IPS-NIHi11 (cell line): ENCODE results near the gene ALDH3B1.

Experiments
- DNase-seq: peaks from one replicate; pipeline ENCODE4 v3.0.0; 2012; ENCODE audit warnings: mixed read lengths, low spot score

The ALDH3B1 gene

GRCh38 chr11:68074584-68075352, 64.6 kb downstream of the ALDH3B1 start:
- no peak for DNase-seq

- DNase-seq = no peak
These were observed 66.4 kb downstream of the ALDH3B1 start for GRCh38 chr11:68076371-68077042.

- no peak for DNase-seq
These were observed 67.8 kb downstream of the ALDH3B1 start for GRCh38 chr11:68077617-68078582.
